Kidney tubule cell (primary cell): Measurements from ENCODE around the gene DND1.
A peak's percentile ranks its signal among the peaks of the same experiment; 100 is the strongest.
"Not testable (repeated sequence)": the region's sequence is repeated elsewhere in the genome, so short reads cannot be mapped to it uniquely, and the experiment has no call there.

Source experiments
- DNase-seq: peaks from one replicate; pipeline ENCODE4 v3.0.0-alpha.2; 2018; ENCODE audit warnings: low spot score

Gene DND1

GRCh38 chr5:140631036-140631417 lies 42.3 kb downstream of the DND1 start:
- no peak for DNase-seq

- DNase-seq, result peak; percentile 31
Observed at GRCh38 chr5:140630292-140631035, 42.9 kb downstream of the DND1 start.

- DNase-seq, result no peak
Observed at GRCh38 chr5:140628711-140629110, 44.7 kb downstream of the DND1 start.

GRCh38 chr5:140627972-140628371 lies 45.4 kb downstream of the DND1 start:
- no peak for DNase-seq

GRCh38 chr5:140624886-140625285 lies 48.5 kb downstream of the DND1 start:
- DNase-seq, result not testable (repeated sequence)

- not testable (repeated sequence) for DNase-seq
Observed at GRCh38 chr5:140623061-140623460, 50.3 kb downstream of the DND1 start.

- DNase-seq, result no peak
Observed at GRCh38 chr5:140622301-140622700, 51.1 kb downstream of the DND1 start.
